B cell (primary cell): Measurements from ENCODE around the gene GCSH. TPM values are rescaled to one million over a fixed set of nuclear protein-coding genes. Genes with fewer than 3 reads are reported as not detected.

Experiments used
- ATAC-seq: fragments of 200-7000 bp; cut with Tn5 transposase; one replicate; pipeline ENCODE4 v1.10.0; 2021; ENCODE audit warnings: low read depth, mild to moderate bottlenecking, moderate number of reproducible peaks, moderate library complexity
- CTCF ChIA-PET: fragments of 350-600 bp; sonication (Branson Sonifier 250); formaldehyde crosslinking; loops from one replicate; lab custom pipeline; 2021; ENCODE audit warnings: antibody characterized with exemption, inconsistent platforms; lab: Charles Lee
- POLR2A ChIA-PET: fragments of 350-600 bp; sonication (Branson Sonifier 250); formaldehyde crosslinking; loops from one replicate; lab custom pipeline; 2021; ENCODE audit warnings: antibody characterized with exemption; lab: Charles Lee
- DNase-seq: peaks from one replicate; pipeline ENCODE4 v3.0.0; 2013
- H2AFZ ChIP-seq: 2 replicates; pipeline ENCODE4 v1.6.1; 2012; ENCODE audit warnings: mild to moderate bottlenecking, low read depth, low read length; ENCODE audit not compliant: insufficient read depth, poor library complexity, severe bottlenecking
- H3K27ac ChIP-seq, 2 donors: 1 replicate in 1 of 2; 2 replicates in 1 of 2; pipeline ENCODE4 v1.5.1; 2012 to 2013; ENCODE audit warnings: low read length in 2 of 2, mild to moderate bottlenecking in 2 of 2, moderate library complexity in 1 of 2
- H3K27me3 ChIP-seq, 4 experiments: fragments of 200-600 bp in 1 of 4; sonication (generic) in 1 of 4; replicated peaks in 1 of 4; 1 replicate in 2 of 4; 2 replicates in 2 of 4; pipeline versions ENCODE4 v1.6.1 to v1.7.0; 2013 to 2016; ENCODE audit warnings: low read length in 3 of 4, mild to moderate bottlenecking in 2 of 4, mixed read lengths in 1 of 4, moderate library complexity in 1 of 4; ENCODE audit not compliant: insufficient read depth in 4 of 4, control insufficient read depth in 3 of 4; ENCODE audit errors: control extremely low read depth in 1 of 4
- H3K36me3 ChIP-seq, 2 experiments: replicated peaks in 1 of 2; 1 replicate in 1 of 2; 2 replicates in 1 of 2; pipeline versions ENCODE4 v1.6.1 to v1.7.1; 2013; ENCODE audit warnings: low read length in 1 of 2; ENCODE audit not compliant: insufficient read depth in 2 of 2, control insufficient read depth in 1 of 2; ENCODE audit errors: control extremely low read depth in 1 of 2, extremely low read depth in 1 of 2
- H3K4me1 ChIP-seq, 2 donors: fragments of 200-600 bp in 1 of 2; sonication (generic) in 1 of 2; 1 replicate in 1 of 2; 2 replicates in 1 of 2; pipeline versions ENCODE4 v1.5.1 to v1.6.1; 2013 to 2017; ENCODE audit warnings: low read length in 2 of 2; ENCODE audit not compliant: control insufficient read depth in 2 of 2, insufficient read depth in 2 of 2
- H3K4me2 ChIP-seq: replicated peaks from 2 replicates; pipeline ENCODE3; 2012; ENCODE audit warnings: mild to moderate bottlenecking, low read depth, low read length; ENCODE audit not compliant: poor library complexity, severe bottlenecking
- H3K4me3 ChIP-seq, 5 experiments: fragments of 200-600 bp in 1 of 5; sonication (generic) in 1 of 5; 1 replicate in 3 of 5; 2 replicates in 2 of 5; pipeline versions ENCODE4 v1.5.1 to v1.7.0; 2011 to 2016; ENCODE audit warnings: low read length in 4 of 5, mild to moderate bottlenecking in 4 of 5, low read depth in 2 of 5, control low read depth in 1 of 5, moderate library complexity in 1 of 5; ENCODE audit not compliant: insufficient read depth in 1 of 5; ENCODE audit errors: control extremely low read depth in 1 of 5, extremely low read depth in 1 of 5
- H3K79me2 ChIP-seq: fragments of 200-600 bp; sonication (generic); one replicate; pipeline ENCODE4 v1.6.0; 2016; ENCODE audit warnings: low read length; ENCODE audit not compliant: control insufficient read depth, insufficient read depth
- H3K9ac ChIP-seq: fragments of 200-600 bp; sonication (generic); 2 replicates; pipeline ENCODE4 v1.6.1; 2017; ENCODE audit warnings: mild to moderate bottlenecking, low read length, moderate library complexity
- H3K9me3 ChIP-seq, 3 donors: one replicate each; pipeline versions ENCODE4 v1.6.1 to v1.7.1; 2013; ENCODE audit warnings: low read length in 2 of 3; ENCODE audit not compliant: control insufficient read depth in 2 of 3, insufficient read depth in 1 of 3; ENCODE audit errors: control extremely low read depth in 1 of 3
- H4K20me1 ChIP-seq: 2 replicates; pipeline ENCODE4 v1.6.0; 2012; ENCODE audit warnings: mild to moderate bottlenecking, low read length; ENCODE audit not compliant: insufficient read depth, control insufficient read depth, poor library complexity, severe bottlenecking
- H3K27ac Mint-ChIP-seq: one replicate; pipeline ENCODE4 v1.8.0; 2021; ENCODE audit warnings: mixed read lengths
- H3K27me3 Mint-ChIP-seq: one replicate; pipeline ENCODE4 v1.8.0; 2021; ENCODE audit warnings: mixed read lengths
- H3K4me1 Mint-ChIP-seq: one replicate; pipeline ENCODE4 v1.8.0; 2021; ENCODE audit warnings: mixed read lengths
- H3K4me3 Mint-ChIP-seq: one replicate; pipeline ENCODE4 v1.8.0; 2021; ENCODE audit warnings: mixed read lengths
- H3K9me3 Mint-ChIP-seq: one replicate; pipeline ENCODE4 v1.8.0; 2022; ENCODE audit warnings: mixed read lengths; ENCODE audit not compliant: insufficient read depth
- CTCF ChIP-seq: fragments of 200-600 bp; IDR thresholded peaks from one replicate; pipeline ENCODE4 v1.8.0; 2022; ENCODE audit warnings: antibody characterized with exemption, mild to moderate bottlenecking
- EZH2 ChIP-seq: IDR thresholded peaks from 2 replicates; pipeline ENCODE4 v1.6.1; 2012; ENCODE audit warnings: borderline replicate concordance, low read depth, mild to moderate bottlenecking, moderate library complexity, low read length; ENCODE audit not compliant: insufficient read depth, poor library complexity, severe bottlenecking
- WGBS: methylation state at CpG from one replicate; pipeline ENCODE4 v1.1.5; 2013; ENCODE audit warnings: missing lambda C conversion rate; ENCODE audit not compliant: insufficient coverage; 5-methylcytosine and 5-hydroxymethylcytosine counted together
- intact Hi-C: fragments of 100-400 bp; cut with micrococcal nuclease; formaldehyde crosslinking; loops from one replicate; pipeline ENCODE4 v1.10.0; 2022
- polyA plus RNA-seq: library from polyadenylated mRNA; depleted of rRNA; stranded (reverse); fragments of >200 nt; gene quantifications from 2 replicates; pipeline ENCODE4 v1.2.3, GENCODE V29; 2012
- total RNA-seq, 2 donors: library from RNA; stranded (reverse); fragments of 120-200 nt in 1 of 2; gene quantifications; 1 replicate in 1 of 2; 2 replicates in 1 of 2; pipeline versions ENCODE4 v1.2.3 to v1.2.4, GENCODE V29; 2013 to 2022

GCSH gene
- total and polyA plus RNA-seq, 2 donors (not counting 1 experiment from before 2014, with no cell fraction given) = 1.9 to 4.5 TPM

- intact Hi-C loops = no loop called here
- H3K4me3 Mint-ChIP-seq = no peak overlapping the region
Measured at GRCh38 chr16:81067166-81067565, 29.0 kb downstream of the GCSH start.

GRCh38 chr16:81066681-81067080 is 29.5 kb downstream of the GCSH start:
- Mint-ChIP-seq H3K4me3 (no peak overlapping the region), H3K4me1 (no peaks in the 10 kb centered on the region), H3K9me3 (no peaks in the 10 kb centered on the region), H3K27me3 (peaks cover 3% of the 10 kb centered on the region), H3K27ac (no peak overlapping the region)
- Histone ChIP-seq H3K4me1 (no peaks in the 10 kb centered on the region), H3K9ac (no peak overlapping the region), H3K4me3 (no peak overlapping the region), H4K20me1 (no peaks in the 10 kb centered on the region), H3K27ac (no peak overlapping the region), H2AFZ (no peak overlapping the region), H3K27me3 (no peaks in the 10 kb centered on the region), H3K79me2 (no peaks in the 10 kb centered on the region), H3K9me3 (no peaks in the 10 kb centered on the region), H3K4me2 (no peak overlapping the region), H3K36me3 (no peaks in the 10 kb centered on the region)
- POLR2A ChIA-PET = no interaction called here
- intact Hi-C loops = no loop called here
- CTCF ChIA-PET = no interaction called here
- no peak for TF ChIP-seq EZH2
- TF ChIP-seq CTCF = no peak
- DNase-seq (no peak), ATAC-seq (no peak)
- 100% methylated on average over 1 of the region's 4 CpGs for WGBS

More at GRCh38 chr16:81067166-81067565, 29.0 kb downstream of the GCSH start:
- no peaks in the 10 kb centered on the region for H3K9me3 ChIP-seq
- H3K4me3 ChIP-seq = no peak overlapping the region
- 83% methylated on average over 1 of the region's 1 CpG for WGBS
- H3K27ac ChIP-seq = no peak overlapping the region
- no peak overlapping the region for H3K9ac ChIP-seq
- DNase-seq = no peak
- ATAC-seq = no peak
- POLR2A ChIA-PET = no interaction called here
- peaks cover 3% of the 10 kb centered on the region for H3K27me3 Mint-ChIP-seq
- H3K36me3 ChIP-seq = no peaks in the 10 kb centered on the region
- no peaks in the 10 kb centered on the region for H3K79me2 ChIP-seq
- no peak overlapping the region for H3K27ac Mint-ChIP-seq
- CTCF ChIA-PET = no interaction called here
- H3K9me3 Mint-ChIP-seq = no peaks in the 10 kb centered on the region
- no peaks in the 10 kb centered on the region for H3K4me1 ChIP-seq
- H3K27me3 ChIP-seq = no peaks in the 10 kb centered on the region
- no peak overlapping the region for H2AFZ ChIP-seq
- H3K4me2 ChIP-seq = no peak overlapping the region
- no peaks in the 10 kb centered on the region for H4K20me1 ChIP-seq
- no peaks in the 10 kb centered on the region for H3K4me1 Mint-ChIP-seq
- TF ChIP-seq CTCF (no peak), EZH2 (no peak)
